K562 (cell line): ENCODE results near the gene SPHK2. TPM values are rescaled to one million over a fixed set of nuclear protein-coding genes. Genes with fewer than 3 reads are reported as not detected.

ENCODE experiments used
- HDAC1 ChIP-seq, 2 experiments: fragments of 450-650 bp; IDR thresholded peaks; 2 replicates each; pipeline ENCODE4 v1.6.1; 2016 to 2017; ENCODE audit warnings: inconsistent platforms in 1 of 2, mild to moderate bottlenecking in 1 of 2, moderate library complexity in 1 of 2
- IRF2 ChIP-seq: sonication (generic); formaldehyde crosslinking; IDR thresholded peaks from 2 replicates; pipeline ENCODE4 v1.8.1; 2022; ENCODE audit warnings: mild to moderate bottlenecking, missing genetic modification reagents
- JUND ChIP-seq, 2 experiments: IDR thresholded peaks; 2 replicates in 1 of 2; 3 replicates in 1 of 2; pipeline ENCODE4 v1.6.1; 2011; ENCODE audit warnings: borderline replicate concordance in 2 of 2, low read depth in 2 of 2, low read length in 2 of 2, improper control_type of control experiment in 1 of 2, missing biosample characterization in 1 of 2, missing genetic modification characterization in 1 of 2, missing genetic modification reagents in 1 of 2
- LEF1 ChIP-seq: fragments of 450-650 bp; IDR thresholded peaks from 2 replicates; pipeline ENCODE4 v1.6.1; 2016; ENCODE audit warnings: mild to moderate bottlenecking
- MAFG ChIP-seq: fragments of 450-650 bp; conservative IDR thresholded peaks from 2 replicates; pipeline ENCODE4 v1.6.1; 2016; ENCODE audit warnings: missing genetic modification characterization, missing compliant biosample characterization
- MXI1 ChIP-seq: IDR thresholded peaks from 2 replicates; pipeline ENCODE4 v1.6.1; 2011; ENCODE audit warnings: low read depth, mild to moderate bottlenecking, improper control_type of control experiment, low read length
- PHF8 ChIP-seq: fragments of 200-600 bp; sonication (generic); IDR thresholded peaks from 2 replicates; pipeline ENCODE4 v1.6.1; 2012; ENCODE audit warnings: mixed run types, mild to moderate bottlenecking, inconsistent platforms, low read length, moderate library complexity, borderline replicate concordance
- PRDM10 ChIP-seq: fragments of 450-650 bp; IDR thresholded peaks from 2 replicates; pipeline ENCODE4 v1.6.1; 2018; ENCODE audit not compliant: partially characterized antibody
- RBM17 ChIP-seq: fragments of 200-400 bp; formaldehyde crosslinking; IDR thresholded peaks from 2 replicates; pipeline ENCODE4 v1.6.1; 2017; ENCODE audit warnings: low read depth, mild to moderate bottlenecking, low read length, borderline replicate concordance
- RNF2 ChIP-seq: sonication (generic); IDR thresholded peaks from 2 replicates; pipeline ENCODE4 v1.6.1; 2016
- SP1 ChIP-seq: sonication (generic); formaldehyde crosslinking; IDR thresholded peaks from 2 replicates; pipeline ENCODE4 v1.8.1; 2022; ENCODE audit warnings: mild to moderate bottlenecking, missing genetic modification reagents
- TAF7 ChIP-seq: fragments of 450-650 bp; IDR thresholded peaks from 2 replicates; pipeline ENCODE4 v1.6.1; 2016; ENCODE audit warnings: missing genetic modification characterization, missing compliant biosample characterization
- TARDBP ChIP-seq: fragments of 450-650 bp; IDR thresholded peaks from 2 replicates; pipeline ENCODE4 v1.6.1; 2016
- TFAP4 ChIP-seq: sonication (generic); formaldehyde crosslinking; IDR thresholded peaks from 2 replicates; pipeline ENCODE4 v1.8.0; 2022; ENCODE audit warnings: missing genetic modification reagents, mild to moderate bottlenecking, moderate library complexity, borderline replicate concordance
- ZBED1 ChIP-seq: IDR thresholded peaks from 2 replicates; pipeline ENCODE4 v1.6.1; 2014
- ZNF696 ChIP-seq: fragments of 250-450 bp; sonication (Bioruptor Pico); conservative IDR thresholded peaks from 2 replicates; pipeline ENCODE4 v1.4.0; 2020; ENCODE audit warnings: mild to moderate bottlenecking, moderate library complexity
- ZNF830 ChIP-seq: fragments of 250-450 bp; sonication (Bioruptor Pico); IDR thresholded peaks from 2 replicates; pipeline ENCODE4 v1.5.0; 2021; ENCODE audit warnings: mild to moderate bottlenecking
- polyA plus RNA-seq, 8 experiments: library from polyadenylated mRNA; depleted of rRNA in 4 of 8; stranded (reverse) in 5 of 8; unstranded in 3 of 8; fragments of >200 nt; fragmentation: Nextera tagmentation in 2 of 8; fragmentation: Illumina TruSeq in 1 of 8; extraction: Ambion mirVana in 2 of 8; extraction: Trizol in 1 of 8; gene quantifications; 2 replicates each; pipeline versions ENCODE4 v1.2.1 to v1.2.3, GENCODE V29; 2011 to 2014; ENCODE audit warnings: inconsistent platforms in 1 of 8, missing spikeins in 1 of 8
- total RNA-seq, 7 experiments: library from RNA; depleted of rRNA in 6 of 7; stranded (reverse); fragments of >200 nt in 6 of 7; fragmentation: Illumina TruSeq in 2 of 7; extraction: Trizol in 2 of 7; gene quantifications; 2 replicates each; pipeline versions ENCODE4 v1.2.1 to v1.2.3, GENCODE V29; 2011 to 2021; ENCODE audit warnings: low replicate concordance in 1 of 7
- TF ChIP-seq, protein P1 (sequence below): fragments of 250-450 bp; sonication (Bioruptor Pico); IDR thresholded peaks from 2 replicates; pipeline ENCODE4 v1.5.0; 2020; ENCODE audit warnings: mild to moderate bottlenecking, borderline replicate concordance
- TF ChIP-seq, protein P2 (sequence below), 2 experiments: fragments of 450-650 bp; conservative IDR thresholded peaks; 2 replicates each; pipeline ENCODE4 v1.6.1; 2017; ENCODE audit warnings: mild to moderate bottlenecking in 2 of 2, moderate library complexity in 2 of 2

Gene SPHK2
- total and polyA plus RNA-seq, 9 of the 15 experiments (the other 6 are each of a cell fraction or from before 2014, with no cell fraction given), result 0.10 to 15.2 (median 2.9) TPM

GRCh38 chr19:48639483-48640375 is 20.4 kb downstream of the SPHK2 start (continued):
- TF ChIP-seq PRDM10 (peak; percentile 65), MXI1 (no peak), PHF8 (peak; percentile 65; the same call in 1 of the 2 replicates), MAFG (tag) (no peak), ZBED1 (0 out of 2 replicates have a peak, but pooled peaks have one; percentile 41), TFAP4 (CRISPR knock-in tag) (peak; percentile 62; the same call in 1 of the 2 replicates), TARDBP (no peak), LEF1 (peak; percentile 14; the same call in 1 of the 2 replicates), IRF2 (CRISPR knock-in tag) (no peak), SP1 (CRISPR knock-in tag) (peak; percentile 28), HDAC1 (IDR thresholded peaks at IDR 0.05) (peak in 1 of 2 experiments; percentile 64; a peak in 2 of 4 replicates), RNF2 (0 out of 2 replicates have a peak, but pooled peaks have one; percentile 25), RBM17 (no peak), ZNF696 (CRISPR knock-in tag) (no peak), ZNF830 (CRISPR knock-in tag) (no peak), TAF7 (tag) (no peak), JUND (IDR thresholded peaks at IDR 0.05; ENCODE audit: borderline replicate concordance, low read depth, low read length) (no peak), JUND (tag; IDR thresholded peaks at IDR 0.05; ENCODE audit: borderline replicate concordance, low read depth, low read length) (peak; percentile 10; the same call in 1 of the 3 replicates)
- TF ChIP-seq, protein P1, sequence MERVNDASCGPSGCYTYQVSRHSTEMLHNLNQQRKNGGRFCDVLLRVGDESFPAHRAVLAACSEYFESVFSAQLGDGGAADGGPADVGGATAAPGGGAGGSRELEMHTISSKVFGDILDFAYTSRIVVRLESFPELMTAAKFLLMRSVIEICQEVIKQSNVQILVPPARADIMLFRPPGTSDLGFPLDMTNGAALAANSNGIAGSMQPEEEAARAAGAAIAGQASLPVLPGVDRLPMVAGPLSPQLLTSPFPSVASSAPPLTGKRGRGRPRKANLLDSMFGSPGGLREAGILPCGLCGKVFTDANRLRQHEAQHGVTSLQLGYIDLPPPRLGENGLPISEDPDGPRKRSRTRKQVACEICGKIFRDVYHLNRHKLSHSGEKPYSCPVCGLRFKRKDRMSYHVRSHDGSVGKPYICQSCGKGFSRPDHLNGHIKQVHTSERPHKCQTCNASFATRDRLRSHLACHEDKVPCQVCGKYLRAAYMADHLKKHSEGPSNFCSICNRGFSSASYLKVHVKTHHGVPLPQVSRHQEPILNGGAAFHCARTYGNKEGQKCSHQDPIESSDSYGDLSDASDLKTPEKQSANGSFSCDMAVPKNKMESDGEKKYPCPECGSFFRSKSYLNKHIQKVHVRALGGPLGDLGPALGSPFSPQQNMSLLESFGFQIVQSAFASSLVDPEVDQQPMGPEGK (CRISPR knock-in tag), result no peak
- TF ChIP-seq, protein P2, sequence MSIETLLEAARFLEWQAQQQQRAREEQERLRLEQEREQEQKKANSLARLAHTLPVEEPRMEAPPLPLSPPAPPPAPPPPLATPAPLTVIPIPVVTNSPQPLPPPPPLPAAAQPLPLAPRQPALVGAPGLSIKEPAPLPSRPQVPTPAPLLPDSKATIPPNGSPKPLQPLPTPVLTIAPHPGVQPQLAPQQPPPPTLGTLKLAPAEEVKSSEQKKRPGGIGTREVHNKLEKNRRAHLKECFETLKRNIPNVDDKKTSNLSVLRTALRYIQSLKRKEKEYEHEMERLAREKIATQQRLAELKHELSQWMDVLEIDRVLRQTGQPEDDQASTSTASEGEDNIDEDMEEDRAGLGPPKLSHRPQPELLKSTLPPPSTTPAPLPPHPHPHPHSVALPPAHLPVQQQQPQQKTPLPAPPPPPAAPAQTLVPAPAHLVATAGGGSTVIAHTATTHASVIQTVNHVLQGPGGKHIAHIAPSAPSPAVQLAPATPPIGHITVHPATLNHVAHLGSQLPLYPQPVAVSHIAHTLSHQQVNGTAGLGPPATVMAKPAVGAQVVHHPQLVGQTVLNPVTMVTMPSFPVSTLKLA (conservative IDR thresholded peaks at IDR 0.05), result peak in 1 of 2 experiments; percentile 67; a peak in 2 of 4 replicates
